Aorta (tissue), 5 donors: ENCODE data around the gene BZW2. TPM values are rescaled to one million over a fixed set of nuclear protein-coding genes. Genes with fewer than 3 reads are reported as not detected.
"Not testable (repeated sequence)": the region's sequence is repeated elsewhere in the genome, so short reads cannot be mapped to it uniquely, and the experiment has no call there.

Experiments
- ATAC-seq: fragments of 200-7000 bp; cut with Tn5 transposase; one replicate; pipeline ENCODE4 v1.9.1; 2022; ENCODE audit warnings: moderate library complexity; ENCODE audit not compliant: low FRiP score
- DNase-seq, 2 donors: peaks; one replicate each; pipeline ENCODE4 v3.0.0-alpha.2; 2020
- H3K27ac ChIP-seq, 2 donors: one replicate each; pipeline ENCODE4 v1.5.1; 2013; ENCODE audit warnings: low read length in 2 of 2, mild to moderate bottlenecking in 2 of 2, moderate library complexity in 2 of 2, control low read depth in 1 of 2, inconsistent platforms in 1 of 2, low read depth in 1 of 2
- H3K27me3 ChIP-seq, 2 donors: one replicate each; pipeline ENCODE4 v1.6.1; 2013; ENCODE audit warnings: control low read depth in 1 of 2, low read length in 1 of 2, mild to moderate bottlenecking in 1 of 2, moderate library complexity in 1 of 2; ENCODE audit not compliant: insufficient read depth in 2 of 2, control insufficient read depth in 1 of 2
- H3K36me3 ChIP-seq, 2 donors: one replicate each; pipeline ENCODE4 v1.6.1; 2013; ENCODE audit warnings: control low read depth in 1 of 2, low read length in 1 of 2, mild to moderate bottlenecking in 1 of 2; ENCODE audit not compliant: insufficient read depth in 2 of 2, control insufficient read depth in 1 of 2
- H3K4me1 ChIP-seq, 2 donors: one replicate each; pipeline ENCODE4 v1.6.1; 2013; ENCODE audit warnings: low read length in 2 of 2, control low read depth in 1 of 2, mild to moderate bottlenecking in 1 of 2, moderate library complexity in 1 of 2; ENCODE audit not compliant: insufficient read depth in 2 of 2, control insufficient read depth in 1 of 2
- H3K4me3 ChIP-seq, 2 donors: one replicate each; pipeline ENCODE4 v1.5.1; 2013; ENCODE audit warnings: low read length in 2 of 2, control low read depth in 1 of 2, mild to moderate bottlenecking in 1 of 2
- H3K9me3 ChIP-seq: one replicate; pipeline ENCODE4 v1.6.1; 2013; ENCODE audit warnings: mild to moderate bottlenecking, low read length; ENCODE audit not compliant: control insufficient read depth
- WGBS, 2 donors: extraction: QIAGEN DNeasy Blood & Tissue Kit; methylation state at CpG; one replicate each; pipeline ENCODE4 v1.1.7; 2013; 5-methylcytosine and 5-hydroxymethylcytosine counted together
- intact Hi-C, 2 donors: fragments of 100-400 bp; cut with DNase I; formaldehyde crosslinking; loops; one replicate each; pipeline versions ENCODE4 v1.14.2 to v1.15.0; 2022
- polyA plus RNA-seq, 2 donors: library from polyadenylated mRNA; stranded (reverse); fragments of 200-250 nt; gene quantifications; one replicate each; pipeline ENCODE4 v1.2.3, GENCODE V29; 2013
- total RNA-seq, 2 donors: library from RNA; stranded (reverse); fragmentation: NEBNext Ultra II Directional; extraction: Animal tissue kit (Norgen Biotek cat#: 25700); gene quantifications; one replicate each; pipeline ENCODE4 v1.2.1, GENCODE V29; 2021
- donor health status: healthy with polysubstance abuse.
- donor health status: Bipolar disorder and iron deficiency.
- donor health status: DM: no; HTN: no; CAD: no.
- donor health status: DM: no; HTN: no; CAD: no.
- donor health status: DM: yes; HTN: yes; CAD: no.

The BZW2 gene
- total and polyA plus RNA-seq, 4 donors, result 9.0 to 32.8 (median 22.8) TPM

DNA sequence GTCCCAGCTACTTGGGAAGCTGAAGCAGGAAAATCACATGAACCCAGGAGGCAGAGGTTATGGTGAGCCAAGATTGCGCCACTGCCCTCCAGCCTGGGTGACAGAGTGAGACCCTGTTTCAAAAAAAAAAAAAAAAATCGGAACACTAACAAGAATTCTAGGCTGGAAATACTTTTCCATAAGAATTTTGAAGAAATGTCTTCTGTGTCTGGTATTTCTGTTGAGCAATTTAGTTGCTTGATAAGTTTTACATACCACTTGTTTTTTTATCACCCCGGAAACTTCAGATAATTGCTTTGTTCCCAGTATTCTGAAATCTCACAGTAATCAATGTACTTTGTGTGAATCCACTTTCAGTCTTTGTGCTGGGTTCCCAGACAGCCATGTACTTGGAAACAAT, 25.8 kb downstream of the BZW2 start:
- intact Hi-C loops, result no loop called here

DNA sequence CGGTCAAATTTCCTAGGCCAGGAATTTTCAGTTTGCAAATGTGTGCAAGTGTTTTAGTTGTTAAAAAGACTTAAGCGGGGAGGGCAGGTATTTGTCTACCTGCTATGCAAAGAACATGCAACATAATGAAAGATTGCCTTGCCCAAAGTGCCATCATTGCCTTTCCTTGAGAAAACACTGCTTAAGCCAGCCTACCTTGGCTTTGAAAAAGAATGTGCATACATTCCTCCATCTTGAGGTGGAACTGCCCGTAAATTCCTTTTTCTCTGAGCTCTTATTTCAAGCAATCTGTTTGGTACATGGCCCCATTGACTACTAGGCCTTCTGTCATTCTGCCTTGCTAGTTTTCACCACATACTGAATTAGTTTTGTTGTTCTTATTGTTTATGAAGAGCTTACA, 29.3 kb downstream of the BZW2 start:
- no peak for DNase-seq
- Histone ChIP-seq H3K9me3 (no peaks in the 10 kb centered on the region), H3K4me1 (no peaks in the 10 kb centered on the region), H3K4me3 (no peak overlapping the region), H3K27me3 (no peaks in the 10 kb centered on the region), H3K27ac (no peak overlapping the region), H3K36me3 (peaks cover 0 to 2% of the 10 kb centered on the region in 2 donors)
- intact Hi-C loops, result no loop called here
- 89 to 92% methylated on average over 3 of the region's 3 CpGs for WGBS, 2 donors
- ATAC-seq, result no peak

More for the DNA sequence above, 25.8 kb downstream of the BZW2 start:
- Histone ChIP-seq H3K27ac (no peak overlapping the region), H3K27me3 (no peaks in the 10 kb centered on the region), H3K4me3 (no peak overlapping the region), H3K36me3 (peaks cover 0 to 2% of the 10 kb centered on the region in 2 donors), H3K4me1 (no peaks in the 10 kb centered on the region), H3K9me3 (no peaks in the 10 kb centered on the region)
- DNase-seq (no peak), ATAC-seq (no peak)
- 86 to 98% methylated on average over 3 of the region's 3 CpGs for WGBS, 2 donors

DNA sequence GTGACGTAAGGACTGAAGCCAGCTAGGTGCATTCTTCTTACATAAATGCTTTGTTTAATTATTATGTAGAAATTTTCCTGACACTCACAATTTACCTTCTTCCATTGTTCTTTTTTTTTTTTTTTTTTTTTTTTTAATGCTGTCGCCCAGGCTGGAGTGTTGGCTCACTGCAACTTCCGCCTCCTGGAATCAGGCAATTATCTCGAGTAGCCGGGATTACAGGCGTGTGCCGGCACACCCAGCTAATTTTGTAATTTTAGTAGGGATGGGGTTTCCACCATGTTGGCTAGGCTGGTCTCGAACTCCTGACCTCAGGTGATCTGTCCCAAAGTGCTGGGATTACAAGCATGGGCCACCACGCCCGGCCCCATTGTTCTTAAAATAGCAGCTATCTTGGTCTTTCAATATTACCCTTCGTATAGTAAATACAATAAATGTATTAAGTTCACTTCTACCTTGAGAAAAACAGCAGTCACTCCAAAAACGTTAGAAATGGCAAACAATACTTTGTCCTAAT, 32.1 kb downstream of the BZW2 start:
- no peaks in the 10 kb centered on the region for H3K4me1 ChIP-seq
- H3K27ac ChIP-seq, result no peak overlapping the region
- DNase-seq (no peak), ATAC-seq (no peak)
- H3K27me3 ChIP-seq, result no peaks in the 10 kb centered on the region
- peaks cover 0 to 2% of the 10 kb centered on the region in 2 donors for H3K36me3 ChIP-seq
- H3K4me3 ChIP-seq, result no peak overlapping the region
- no peaks in the 10 kb centered on the region for H3K9me3 ChIP-seq
- WGBS, 2 donors, result 93 to 94% methylated on average over 12 of the region's 12 CpGs
- intact Hi-C loops, result no loop called here

DNA sequence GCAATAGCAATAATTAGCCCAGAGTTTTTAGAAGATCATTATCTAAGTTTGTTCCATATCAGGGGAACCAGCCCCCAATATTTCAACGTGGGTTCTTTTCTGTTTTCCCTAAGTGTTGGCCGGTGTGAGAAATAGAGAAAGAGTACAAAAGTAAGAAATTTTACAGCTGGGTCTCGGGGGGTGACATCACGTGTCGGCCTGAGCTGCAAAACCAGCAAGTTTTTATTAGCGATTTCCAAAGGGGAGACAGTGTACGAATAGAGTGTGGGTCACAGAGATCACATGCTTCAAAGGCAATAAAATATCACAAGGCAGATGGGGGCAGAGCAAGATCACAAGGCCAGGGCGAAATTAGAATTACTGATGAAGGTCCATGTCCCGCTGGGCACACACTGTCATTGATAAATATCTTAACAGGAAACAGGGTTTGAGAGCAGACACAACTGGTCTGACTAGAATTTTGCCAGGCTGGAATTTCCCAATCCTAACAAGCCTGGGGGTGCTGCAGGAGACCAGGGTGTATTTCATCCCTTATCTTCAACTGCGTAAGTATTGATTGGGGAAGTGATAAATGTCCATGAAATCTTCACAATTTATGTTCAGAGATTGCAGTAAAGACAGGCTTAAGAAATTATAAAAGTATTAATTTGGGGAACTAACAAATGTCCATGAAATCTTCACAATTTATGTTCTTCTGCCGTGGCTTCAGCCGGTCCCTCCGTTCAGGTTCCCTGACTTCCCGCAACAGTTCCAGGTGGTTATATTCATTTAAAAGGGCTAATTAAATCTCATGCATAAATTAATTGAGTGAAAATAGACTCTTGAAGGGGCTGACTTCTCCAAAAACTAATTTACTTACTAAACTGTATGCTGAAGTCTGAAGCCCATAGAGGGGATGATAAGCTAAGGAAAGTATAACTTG, 32.9 kb downstream of the BZW2 start:
- 89% methylated on average over 14 of the region's 14 CpGs for WGBS, 2 donors
- intact Hi-C loops, H3K36me3 ChIP-seq: not testable (repeated sequence)

DNA sequence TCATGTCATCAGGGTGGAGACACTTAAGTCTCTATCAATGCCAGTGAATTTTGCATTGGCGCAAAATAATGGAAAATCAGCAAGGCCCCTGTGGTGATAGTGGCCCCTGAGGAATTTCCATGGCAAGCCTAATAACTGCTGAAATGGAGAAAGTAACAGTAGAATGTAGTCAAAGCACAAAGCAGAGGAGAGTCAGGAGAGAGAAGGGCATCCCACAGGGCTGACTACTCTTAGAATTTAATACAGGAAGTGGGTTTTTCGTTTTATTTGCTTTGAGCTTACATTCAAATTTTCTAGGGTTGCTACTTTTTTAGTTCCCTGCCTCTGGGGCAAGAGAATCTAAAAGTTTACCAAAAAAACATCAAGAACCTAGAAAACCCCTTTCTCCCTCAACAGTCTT, 39.0 kb downstream of the BZW2 start:
- intact Hi-C loops, result no loop called here
- H3K4me3 ChIP-seq, result no peak overlapping the region
- peaks cover 0 to 3% of the 10 kb centered on the region in 2 donors for H3K36me3 ChIP-seq
- H3K9me3 ChIP-seq, result no peaks in the 10 kb centered on the region
- H3K27me3 ChIP-seq, result no peaks in the 10 kb centered on the region
- WGBS, 2 donors, result 62 to 75% methylated on average over 2 of the region's 2 CpGs
- DNase-seq (no peak), ATAC-seq (no peak)
- no peak overlapping the region for H3K27ac ChIP-seq
- no peaks in the 10 kb centered on the region for H3K4me1 ChIP-seq

More for the DNA sequence above, 32.9 kb downstream of the BZW2 start:
- H3K4me1 ChIP-seq, H3K4me3 ChIP-seq, DNase-seq, H3K27me3 ChIP-seq, ATAC-seq, H3K27ac ChIP-seq, H3K9me3 ChIP-seq: not testable (repeated sequence)

DNA sequence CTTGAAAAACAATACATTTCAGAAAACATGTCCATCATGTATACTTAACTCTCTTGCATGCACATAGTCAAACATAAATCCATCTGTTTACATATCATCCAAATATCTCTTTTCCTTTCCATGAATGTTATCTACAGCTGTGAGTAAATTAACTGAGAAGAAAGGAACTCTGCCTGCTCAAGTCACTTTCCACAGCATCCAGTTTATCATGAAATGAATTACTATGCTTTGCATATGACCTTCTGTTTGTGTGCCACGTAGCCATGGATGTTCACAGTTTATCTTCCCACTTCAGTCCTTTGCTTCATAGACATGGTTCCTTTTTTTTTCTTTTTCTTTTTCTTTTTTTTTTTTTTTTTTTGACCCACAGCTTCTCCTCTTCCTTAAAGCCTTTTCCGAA, 39.6 kb downstream of the BZW2 start:
- ATAC-seq (no peak), DNase-seq (no peak)
- WGBS, 2 donors, result 98 to 99% methylated on average over 2 of the region's 2 CpGs
- peaks cover 0 to 3% of the 10 kb centered on the region in 2 donors for H3K36me3 ChIP-seq
- no peak overlapping the region for H3K4me3 ChIP-seq
- intact Hi-C loops, result no loop called here
- no peak overlapping the region for H3K27ac ChIP-seq
- H3K9me3 ChIP-seq, result no peaks in the 10 kb centered on the region
- H3K4me1 ChIP-seq, result no peaks in the 10 kb centered on the region
- no peaks in the 10 kb centered on the region for H3K27me3 ChIP-seq

DNA sequence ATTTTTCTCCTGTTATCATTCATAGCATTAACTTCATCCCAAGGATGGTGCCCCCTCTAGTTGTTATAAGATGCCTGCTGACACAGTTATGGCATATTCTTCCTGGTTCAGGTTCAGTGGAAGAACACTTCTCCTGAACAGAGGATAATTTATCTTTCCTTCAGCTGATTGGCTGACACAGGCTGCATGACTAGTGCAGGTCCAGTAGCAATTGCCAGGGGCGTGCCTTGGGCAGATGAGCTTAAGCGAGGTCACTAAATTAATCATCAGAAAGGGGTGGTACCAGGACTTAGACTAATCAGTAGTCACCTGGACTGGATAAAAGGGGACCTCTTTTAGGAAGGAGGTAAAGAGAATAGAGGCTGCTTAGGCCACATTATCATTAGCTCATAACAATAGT, 42.3 kb downstream of the BZW2 start:
- ATAC-seq (no peak), DNase-seq (no peak)
- no peaks in the 10 kb centered on the region for H3K27me3 ChIP-seq
- 95 to 96% methylated on average over 2 of the region's 2 CpGs for WGBS, 2 donors
- no peak overlapping the region for H3K4me3 ChIP-seq
- H3K27ac ChIP-seq, result no peak overlapping the region
- no peaks in the 10 kb centered on the region for H3K4me1 ChIP-seq
- no peaks in the 10 kb centered on the region for H3K9me3 ChIP-seq
- peaks cover 0 to 7% of the 10 kb centered on the region in 2 donors for H3K36me3 ChIP-seq
- intact Hi-C loops, result no loop called here

DNA sequence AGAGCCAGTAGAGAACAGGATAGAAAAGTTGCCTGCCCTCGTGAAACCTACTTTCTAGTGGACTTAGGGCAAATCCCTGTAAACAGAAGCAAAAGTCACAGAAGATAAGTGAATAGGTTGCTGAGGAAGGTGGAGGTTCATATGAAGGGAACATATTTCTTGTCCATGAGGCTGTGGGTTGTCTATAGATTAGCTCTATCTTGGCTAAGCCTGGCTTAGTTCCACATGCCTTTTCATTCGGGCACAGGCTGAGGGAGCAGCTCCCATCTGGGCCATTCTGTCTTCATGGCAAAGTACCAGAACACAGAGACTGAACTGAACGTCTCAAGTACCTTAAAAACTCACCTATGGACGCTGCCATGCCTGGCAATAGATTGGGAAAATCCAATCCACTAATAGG, 45.3 kb downstream of the BZW2 start:
- no peaks in the 10 kb centered on the region for H3K4me1 ChIP-seq
- H3K36me3 ChIP-seq, result peaks cover 0 to 7% of the 10 kb centered on the region in 2 donors
- H3K9me3 ChIP-seq, result no peaks in the 10 kb centered on the region
- DNase-seq (no peak), ATAC-seq (no peak)
- no peaks in the 10 kb centered on the region for H3K27me3 ChIP-seq
- no peak overlapping the region for H3K4me3 ChIP-seq
- WGBS, 2 donors, result 80 to 84% methylated on average over 4 of the region's 4 CpGs
- H3K27ac ChIP-seq, result no peak overlapping the region
- intact Hi-C loops, result no loop called here
